ENCODE data around the gene PHLPP1. TPM values are rescaled to one million over a fixed set of nuclear protein-coding genes. Genes with fewer than 3 reads are reported as not detected.

PHLPP1 gene
- total RNA-seq, 1 experiment from 2014 or later = 14.7 TPM

- no peak overlapping the region for H3K4me2 ChIP-seq (ENCODE audit: low read length)
- no peak overlapping the region for H3K4me3 ChIP-seq (replicated peaks in 1 of 2; ENCODE audit: low read depth in 1 of 2, low read length in 2 of 2)
- no peaks in the 10 kb centered on the region for H4K20me1 ChIP-seq (ENCODE audit: insufficient read depth)
- no peaks in the 10 kb centered on the region for H3K4me1 ChIP-seq (ENCODE audit: control insufficient read depth in 1 of 2, insufficient read depth in 2 of 2, low read length in 2 of 2)
- ChIA-PET CTCF (no interaction called here), POLR2A (no interaction called here), RAD21 (ENCODE audit: low non-redundant PET in 1 of 2, low total read pairs in 2 of 2, uncharacterized antibody in 2 of 2, unreplicated experiment in 2 of 2) (no interaction called here)
- H3K79me2 ChIP-seq (ENCODE audit: insufficient read depth, low read length) = no peaks in the 10 kb centered on the region
- H3K27me3 ChIP-seq (ENCODE audit: insufficient read depth, low read length) = no peaks in the 10 kb centered on the region
- no peak overlapping the region for H2AFZ ChIP-seq (ENCODE audit: low read depth, low read length, poor library complexity, severe bottlenecking)
- H3K27ac ChIP-seq (ENCODE audit: low read depth, low read length) = no peak overlapping the region
- H3K9me2 ChIP-seq (ENCODE audit: insufficient read depth) = no peaks in the 10 kb centered on the region
- no peak overlapping the region for H3K9ac ChIP-seq (ENCODE audit: low read length)
- DNase-seq (ENCODE audit: low read depth, low spot score) (no peak), ATAC-seq (no peak)
- no TSS peak for BruUV-seq (replicated peaks)
- TF ChIP-seq TCF7L2 (IDR thresholded peaks at IDR 0.05; ENCODE audit: borderline replicate concordance, extremely low read depth, insufficient read depth, insufficient read length) = no peak
- no peak for TF ChIP-seq SP1 (IDR thresholded peaks at IDR 0.05; ENCODE audit: low read depth)
- TF ChIP-seq FOSL1 (IDR thresholded peaks at IDR 0.05; ENCODE audit: low read depth) = no peak
- no peak for TF ChIP-seq POLR2A (IDR thresholded peaks at IDR 0.05; ENCODE audit: borderline replicate concordance, extremely low read depth, insufficient read depth, insufficient read length)
- TF ChIP-seq YY1 (IDR thresholded peaks at IDR 0.05; ENCODE audit: extremely low read depth, insufficient replicate concordance, low read depth, low read length) = no peak
- no peak for TF ChIP-seq EZH2 (IDR thresholded peaks at IDR 0.05)
- no peaks in the 10 kb centered on the region for H3K9me3 ChIP-seq (ENCODE audit: control insufficient read depth in 1 of 2, insufficient read depth in 1 of 2, low read depth in 1 of 2, low read length in 2 of 2)
- intact Hi-C loops (cut with micrococcal nuclease) = no loop called here
- no peaks in the 10 kb centered on the region for H3K36me3 ChIP-seq (ENCODE audit: control insufficient read depth in 1 of 2, insufficient read depth in 2 of 2, low read length in 2 of 2)
Measured at GRCh38 chr18:63005306-63005705, 290.0 kb downstream of the PHLPP1 start.

GRCh38 chr18:63007231-63007630, 291.9 kb downstream of the PHLPP1 start:
- TF ChIP-seq EZH2 (IDR thresholded peaks at IDR 0.05) = no peak
- no peaks in the 10 kb centered on the region for H3K9me3 ChIP-seq (ENCODE audit: control insufficient read depth in 1 of 2, insufficient read depth in 1 of 2, low read depth in 1 of 2, low read length in 2 of 2)
- no peaks in the 10 kb centered on the region for H3K27me3 ChIP-seq (ENCODE audit: insufficient read depth, low read length)
- no peaks in the 10 kb centered on the region for H3K36me3 ChIP-seq (ENCODE audit: control insufficient read depth in 1 of 2, insufficient read depth in 2 of 2, low read length in 2 of 2)
- no peak overlapping the region for H3K9ac ChIP-seq (ENCODE audit: low read length)
- H3K4me2 ChIP-seq (ENCODE audit: low read length) = no peak overlapping the region
- no peak overlapping the region for H3K27ac ChIP-seq (ENCODE audit: low read depth, low read length)
- ATAC-seq (no peak), DNase-seq (ENCODE audit: low read depth, low spot score) (no peak)
- H2AFZ ChIP-seq (ENCODE audit: low read depth, low read length, poor library complexity, severe bottlenecking) = no peak overlapping the region
- H4K20me1 ChIP-seq (ENCODE audit: insufficient read depth) = no peaks in the 10 kb centered on the region
- RAD21 ChIA-PET (ENCODE audit: low non-redundant PET in 1 of 2, low total read pairs in 2 of 2, uncharacterized antibody in 2 of 2, unreplicated experiment in 2 of 2) = no interaction called here
- POLR2A ChIA-PET = no interaction called here
- no peaks in the 10 kb centered on the region for H3K4me1 ChIP-seq (ENCODE audit: control insufficient read depth in 1 of 2, insufficient read depth in 2 of 2, low read length in 2 of 2)
- no peak overlapping the region for H3K4me3 ChIP-seq (replicated peaks in 1 of 2; ENCODE audit: low read depth in 1 of 2, low read length in 2 of 2)
- no TSS peak for BruUV-seq (replicated peaks)
- no peaks in the 10 kb centered on the region for H3K9me2 ChIP-seq (ENCODE audit: insufficient read depth)
- H3K79me2 ChIP-seq (ENCODE audit: insufficient read depth, low read length) = no peaks in the 10 kb centered on the region
- CTCF ChIA-PET = no interaction called here
- intact Hi-C loops (cut with micrococcal nuclease) = no loop called here

Measured in HCT116 (cell line).